Suprapubic skin (tissue), 4 donors: ENCODE results near the gene WDR7. TPM values are rescaled to one million over a fixed set of nuclear protein-coding genes. Genes with fewer than 3 reads are reported as not detected.

ENCODE experiments used
- DNase-seq, 2 donors: peaks; one replicate each; pipeline ENCODE4 v3.0.0-alpha.2; 2019; ENCODE audit warnings: low spot score in 2 of 2
- H3K27ac ChIP-seq: fragments of 200-600 bp; sonication (generic); one replicate; pipeline ENCODE4 v1.5.1; 2019
- H3K27me3 ChIP-seq: fragments of 200-600 bp; sonication (generic); one replicate; pipeline ENCODE4 v1.5.1; 2019
- H3K36me3 ChIP-seq: fragments of 200-600 bp; sonication (generic); one replicate; pipeline ENCODE4 v1.5.1; 2019
- H3K4me1 ChIP-seq: fragments of 200-600 bp; sonication (generic); one replicate; pipeline ENCODE4 v1.5.1; 2019
- H3K4me3 ChIP-seq: fragments of 200-600 bp; sonication (generic); one replicate; pipeline ENCODE4 v1.5.1; 2019; ENCODE audit warnings: mild to moderate bottlenecking
- H3K9me3 ChIP-seq: fragments of 200-600 bp; sonication (generic); one replicate; pipeline ENCODE4 v1.5.1; 2019
- EP300 ChIP-seq: sonication (generic); formaldehyde crosslinking; IDR thresholded peaks from one replicate; pipeline ENCODE4 v1.6.1; 2017; ENCODE audit warnings: antibody characterized with exemption
- POLR2A ChIP-seq, 2 donors: fragments of 450-650 bp; IDR thresholded peaks; one replicate each; pipeline ENCODE4 v1.6.1; 2017; ENCODE audit warnings: antibody characterized with exemption in 2 of 2, mild to moderate bottlenecking in 2 of 2, moderate library complexity in 2 of 2
- POLR2AphosphoS5 ChIP-seq, 3 donors: sonication (generic); formaldehyde crosslinking; IDR thresholded peaks; one replicate each; pipeline ENCODE4 v1.6.1; 2017; ENCODE audit warnings: antibody characterized with exemption in 3 of 3
- WGBS: methylation state at CpG from one replicate; pipeline ENCODE4 v1.1.5; 2018; 5-methylcytosine and 5-hydroxymethylcytosine counted together
- total RNA-seq, 4 donors: library from RNA; depleted of rRNA; stranded (reverse); fragments of >200 nt; gene quantifications; one replicate each; pipeline ENCODE4 v1.1.0, GENCODE V29; 2016
- TF ChIP-seq, protein P1 (sequence below), 2 donors: fragments of 200-600 bp in 1 of 2; fragments of 450-650 bp in 1 of 2; sonication (generic) in 1 of 2; IDR thresholded peaks; one replicate each; pipeline ENCODE4 v1.5.1; 2016 to 2019; ENCODE audit warnings: antibody characterized with exemption in 2 of 2, mild to moderate bottlenecking in 1 of 2, moderate library complexity in 1 of 2

The WDR7 gene
- total RNA-seq, 4 donors from 2014 or later: 14.4 to 29.2 (median 20.2) TPM

DNA sequence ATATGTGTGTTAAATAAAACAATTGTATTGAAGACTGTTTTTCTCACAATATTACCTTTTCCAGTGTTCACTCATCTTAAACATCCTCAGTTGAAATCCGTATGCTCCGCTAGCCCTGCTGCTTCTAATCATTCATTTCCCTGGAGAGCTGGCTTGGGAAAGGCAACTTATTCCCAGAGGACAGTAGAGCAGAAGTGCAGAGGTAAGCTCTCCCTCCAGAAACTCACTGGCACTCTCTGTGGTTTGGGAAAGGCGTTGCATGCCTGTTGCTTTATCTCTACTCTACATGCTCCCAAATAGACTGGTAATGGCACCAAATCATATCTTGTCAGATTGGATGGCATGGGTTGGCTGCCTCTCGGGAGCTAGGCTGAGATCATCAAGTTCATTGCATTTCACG, 378.6 kb downstream of the WDR7 start:
- no peak for DNase-seq
- WGBS: 96% methylated on average over 5 of the region's 5 CpGs
- no peaks in the 10 kb centered on the region for H3K27me3 ChIP-seq
- no peaks in the 10 kb centered on the region for H3K9me3 ChIP-seq
- H3K4me3 ChIP-seq: no peak overlapping the region
- no peak overlapping the region for H3K27ac ChIP-seq
- H3K36me3 ChIP-seq: peaks cover 33% of the 10 kb centered on the region
- TF ChIP-seq POLR2AphosphoS5 (IDR thresholded peaks at IDR 0.05) (no peak), EP300 (no peak), POLR2A (IDR thresholded peaks at IDR 0.05) (no peak)
- TF ChIP-seq, protein P1, sequence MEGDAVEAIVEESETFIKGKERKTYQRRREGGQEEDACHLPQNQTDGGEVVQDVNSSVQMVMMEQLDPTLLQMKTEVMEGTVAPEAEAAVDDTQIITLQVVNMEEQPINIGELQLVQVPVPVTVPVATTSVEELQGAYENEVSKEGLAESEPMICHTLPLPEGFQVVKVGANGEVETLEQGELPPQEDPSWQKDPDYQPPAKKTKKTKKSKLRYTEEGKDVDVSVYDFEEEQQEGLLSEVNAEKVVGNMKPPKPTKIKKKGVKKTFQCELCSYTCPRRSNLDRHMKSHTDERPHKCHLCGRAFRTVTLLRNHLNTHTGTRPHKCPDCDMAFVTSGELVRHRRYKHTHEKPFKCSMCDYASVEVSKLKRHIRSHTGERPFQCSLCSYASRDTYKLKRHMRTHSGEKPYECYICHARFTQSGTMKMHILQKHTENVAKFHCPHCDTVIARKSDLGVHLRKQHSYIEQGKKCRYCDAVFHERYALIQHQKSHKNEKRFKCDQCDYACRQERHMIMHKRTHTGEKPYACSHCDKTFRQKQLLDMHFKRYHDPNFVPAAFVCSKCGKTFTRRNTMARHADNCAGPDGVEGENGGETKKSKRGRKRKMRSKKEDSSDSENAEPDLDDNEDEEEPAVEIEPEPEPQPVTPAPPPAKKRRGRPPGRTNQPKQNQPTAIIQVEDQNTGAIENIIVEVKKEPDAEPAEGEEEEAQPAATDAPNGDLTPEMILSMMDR (IDR thresholded peaks at IDR 0.05): no peak
- no peaks in the 10 kb centered on the region for H3K4me1 ChIP-seq

DNA sequence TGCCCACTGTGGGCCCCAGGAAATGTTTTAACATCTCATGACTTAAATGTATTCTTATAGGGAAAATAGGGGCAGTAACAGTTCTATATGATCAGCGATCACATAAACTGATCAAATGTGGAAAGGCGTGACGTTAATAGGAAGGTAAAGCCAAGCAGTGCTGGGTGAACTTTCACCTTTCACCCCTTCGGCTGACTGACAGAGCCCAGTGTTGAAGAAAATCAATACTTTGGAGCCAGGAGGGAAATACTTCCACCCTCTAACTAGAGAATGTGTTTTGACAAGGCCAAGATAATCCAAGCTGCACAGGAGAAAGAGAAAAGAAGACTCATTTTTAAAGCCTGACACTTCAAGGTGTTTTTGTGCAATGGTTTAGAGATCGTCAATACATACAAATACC, 379.3 kb downstream of the WDR7 start:
- Histone ChIP-seq H3K4me3 (no peak overlapping the region), H3K27ac (no peak overlapping the region), H3K4me1 (no peaks in the 10 kb centered on the region), H3K9me3 (no peaks in the 10 kb centered on the region), H3K27me3 (no peaks in the 10 kb centered on the region), H3K36me3 (peaks cover 33% of the 10 kb centered on the region)
- 98% methylated on average over 5 of the region's 5 CpGs for WGBS
- no peak for TF ChIP-seq POLR2AphosphoS5 (IDR thresholded peaks at IDR 0.05)
- TF ChIP-seq EP300: no peak
- no peak for TF ChIP-seq POLR2A (IDR thresholded peaks at IDR 0.05)
- DNase-seq: no peak

DNA sequence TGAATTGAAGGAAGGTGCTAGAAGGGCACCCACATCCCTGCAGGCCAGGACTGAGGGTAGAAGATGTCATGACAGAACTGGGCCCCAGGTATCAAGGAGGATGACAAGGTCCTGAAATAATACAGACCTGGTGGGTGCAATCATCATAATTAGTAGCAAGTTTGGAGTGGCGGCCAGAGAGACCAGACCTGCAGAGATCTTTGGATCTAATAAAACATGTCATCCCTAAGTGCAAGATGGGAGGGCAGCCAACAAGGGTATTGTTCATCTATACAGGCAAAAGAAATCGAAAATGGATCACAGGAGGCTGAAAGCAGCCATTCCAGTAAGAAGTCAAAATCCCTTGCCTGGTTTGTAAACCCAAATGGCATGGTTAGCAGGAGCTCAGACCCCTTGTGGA, 384.4 kb downstream of the WDR7 start:
- Histone ChIP-seq H3K4me3 (no peak overlapping the region), H3K4me1 (no peaks in the 10 kb centered on the region), H3K9me3 (no peaks in the 10 kb centered on the region), H3K27ac (no peak overlapping the region), H3K27me3 (no peaks in the 10 kb centered on the region), H3K36me3 (peaks cover 5% of the 10 kb centered on the region)
- TF ChIP-seq, protein P1 (IDR thresholded peaks at IDR 0.05): no peak
- TF ChIP-seq POLR2A (IDR thresholded peaks at IDR 0.05) (no peak), POLR2AphosphoS5 (IDR thresholded peaks at IDR 0.05) (no peak), EP300 (no peak)
- 75% methylated on average over 2 of the region's 2 CpGs for WGBS
- no peak for DNase-seq

DNA sequence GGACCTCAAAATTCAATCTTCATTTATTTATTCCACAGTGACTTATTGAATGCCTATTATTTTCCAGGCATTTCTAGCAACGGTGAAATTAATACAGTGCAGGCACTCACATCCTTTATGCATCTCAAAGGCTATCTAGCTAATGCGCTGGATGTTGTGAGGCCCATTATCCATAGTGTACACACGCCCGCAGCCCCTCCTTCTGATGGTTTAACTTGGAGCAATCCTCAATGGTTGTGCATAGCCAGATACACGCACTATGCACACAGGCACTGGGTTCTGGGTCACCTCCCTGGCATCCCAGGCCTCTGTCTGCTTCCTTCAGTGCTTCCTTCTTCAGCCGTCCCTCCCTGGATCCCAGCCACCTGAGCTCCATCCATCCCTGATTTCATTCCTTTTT, 387.2 kb downstream of the WDR7 start:
- H3K9me3 ChIP-seq: no peaks in the 10 kb centered on the region
- WGBS: 70% methylated on average over 6 of the region's 6 CpGs
- no peak for TF ChIP-seq POLR2A (IDR thresholded peaks at IDR 0.05)
- TF ChIP-seq POLR2AphosphoS5 (IDR thresholded peaks at IDR 0.05): no peak
- TF ChIP-seq, protein P1 (IDR thresholded peaks at IDR 0.05): no peak
- TF ChIP-seq EP300: no peak
- no peaks in the 10 kb centered on the region for H3K36me3 ChIP-seq
- no peak overlapping the region for H3K27ac ChIP-seq
- no peaks in the 10 kb centered on the region for H3K4me1 ChIP-seq
- DNase-seq: no peak
- H3K27me3 ChIP-seq: no peaks in the 10 kb centered on the region
- H3K4me3 ChIP-seq: no peak overlapping the region

DNA sequence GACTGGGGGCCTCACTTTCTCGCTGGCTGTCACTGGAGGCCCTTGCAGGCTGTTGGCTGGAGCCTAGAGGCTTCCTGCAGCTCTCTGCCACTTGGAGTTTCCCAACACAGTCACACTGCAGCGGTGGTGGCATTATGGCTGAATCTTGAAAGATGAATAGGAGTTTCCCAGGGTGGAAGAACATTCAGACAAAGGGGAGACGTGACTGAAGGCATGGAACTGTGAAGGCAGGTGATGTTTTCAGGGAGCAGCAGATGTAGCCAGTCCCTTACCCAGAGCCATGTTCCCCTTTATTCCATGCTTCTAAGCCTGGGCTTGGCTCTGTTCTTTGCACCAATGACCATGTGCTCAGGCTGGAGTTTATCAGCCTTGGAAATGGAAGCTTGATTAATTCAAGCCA, 389.0 kb downstream of the WDR7 start:
- Histone ChIP-seq H3K27me3 (no peaks in the 10 kb centered on the region), H3K27ac (no peak overlapping the region), H3K4me1 (no peaks in the 10 kb centered on the region), H3K4me3 (no peak overlapping the region), H3K36me3 (no peaks in the 10 kb centered on the region), H3K9me3 (no peaks in the 10 kb centered on the region)
- no peak for DNase-seq
- 83% methylated on average over 2 of the region's 3 CpGs for WGBS
- TF ChIP-seq EP300 (no peak), POLR2AphosphoS5 (IDR thresholded peaks at IDR 0.05) (no peak), POLR2A (IDR thresholded peaks at IDR 0.05) (no peak)
- TF ChIP-seq, protein P1 (IDR thresholded peaks at IDR 0.05): no peak

DNA sequence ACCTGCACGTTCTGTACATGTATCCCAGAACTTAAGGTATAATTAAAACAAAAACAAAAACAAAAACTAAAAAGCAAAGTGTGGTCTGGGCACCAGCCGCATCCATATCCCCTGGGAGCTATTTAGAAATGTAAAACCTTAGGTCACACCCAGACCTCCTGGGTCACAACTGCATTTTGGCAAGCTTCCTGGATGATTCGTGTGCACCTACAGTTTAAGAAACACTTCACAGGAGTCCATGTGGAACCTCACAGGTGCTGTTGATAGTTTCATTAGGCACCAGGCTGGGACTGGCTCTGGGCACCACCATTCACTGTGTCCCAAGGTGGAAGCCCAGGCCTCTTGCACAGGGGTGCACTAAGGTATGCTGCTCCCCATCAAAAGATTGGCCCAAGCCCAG, 392.1 kb downstream of the WDR7 start:
- Histone ChIP-seq H3K36me3 (no peaks in the 10 kb centered on the region), H3K4me3 (no peak overlapping the region), H3K27ac (no peak overlapping the region), H3K27me3 (no peaks in the 10 kb centered on the region), H3K4me1 (no peaks in the 10 kb centered on the region), H3K9me3 (no peaks in the 10 kb centered on the region)
- TF ChIP-seq EP300 (no peak), POLR2A (IDR thresholded peaks at IDR 0.05) (no peak), POLR2AphosphoS5 (IDR thresholded peaks at IDR 0.05) (no peak)
- TF ChIP-seq, protein P1 (IDR thresholded peaks at IDR 0.05): no peak
- 84% methylated on average over 3 of the region's 3 CpGs for WGBS
- no peak for DNase-seq
